GM19468 (cell line): Measurements from ENCODE around the gene ACTA2.

Source experiments
- ATAC-seq: cut with Tn5 transposase; IDR thresholded peaks from one replicate; pipeline ENCODE4 v1.9.1; 2021; ENCODE audit warnings: mild to moderate bottlenecking, moderate library complexity, moderate number of reproducible peaks; ENCODE audit not compliant: unreplicated experiment; ENCODE audit errors: extremely low read depth

ACTA2 gene

DNA sequence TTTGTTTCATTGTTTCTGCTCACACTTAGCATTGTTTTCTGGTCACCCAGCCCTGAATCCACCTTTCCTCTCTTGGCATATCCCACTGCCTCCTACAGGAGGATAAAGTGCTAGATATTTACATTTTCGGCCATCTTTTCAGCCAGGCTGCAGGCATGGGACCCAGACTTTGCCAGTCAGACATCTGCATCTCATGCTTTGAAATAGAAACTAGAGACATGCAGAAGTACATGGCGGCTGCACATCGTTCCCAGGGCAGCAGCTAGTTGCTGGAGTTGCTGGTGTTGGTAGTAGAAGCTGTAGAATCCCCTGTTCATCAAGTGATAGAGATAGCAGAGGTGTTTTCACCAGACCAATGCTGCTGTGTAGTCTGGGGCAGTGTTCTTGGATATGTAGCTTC, 53.8 kb downstream of the ACTA2 start:
- ATAC-seq, result no peak

DNA sequence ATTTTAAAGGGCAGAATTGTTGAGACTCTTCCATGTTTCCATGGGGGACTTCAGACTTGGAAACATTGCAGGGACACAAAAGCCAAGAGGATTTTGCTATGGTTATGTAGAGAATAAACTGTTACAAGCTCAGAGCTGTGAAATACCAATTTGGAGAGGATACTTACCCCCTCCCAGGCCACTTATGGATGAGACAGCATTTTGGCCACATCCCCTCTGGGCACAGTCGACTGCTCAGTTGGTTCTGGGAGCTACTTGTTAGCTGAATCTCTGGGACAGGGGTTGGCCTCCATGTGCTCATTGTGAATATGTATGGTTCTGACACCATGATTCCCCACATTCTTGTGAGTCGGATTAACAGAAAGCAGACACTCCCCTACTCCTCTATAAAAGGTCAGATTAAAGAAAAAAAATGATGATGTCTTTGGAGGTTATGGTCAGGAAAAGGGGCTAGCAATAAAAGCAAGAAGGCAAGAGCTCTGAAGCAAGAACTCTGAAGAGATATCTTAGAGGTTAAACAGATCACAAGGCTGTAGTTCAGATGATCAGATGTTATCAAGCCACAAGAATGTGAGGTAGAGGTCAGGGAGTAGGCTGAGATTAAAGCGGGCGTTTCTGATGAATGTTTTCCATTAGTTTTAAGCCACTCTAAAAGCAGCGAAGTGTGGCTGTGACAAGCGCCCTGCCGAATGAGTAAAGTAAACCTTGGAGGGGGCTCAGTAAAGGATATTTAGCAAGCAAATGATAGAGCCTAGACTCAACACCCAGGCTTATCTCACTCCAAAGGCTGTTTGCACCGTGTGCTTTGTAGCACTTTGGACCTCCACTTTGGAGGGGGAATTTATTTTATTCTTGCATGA, 55.3 kb downstream of the ACTA2 start:
- no peak for ATAC-seq

DNA sequence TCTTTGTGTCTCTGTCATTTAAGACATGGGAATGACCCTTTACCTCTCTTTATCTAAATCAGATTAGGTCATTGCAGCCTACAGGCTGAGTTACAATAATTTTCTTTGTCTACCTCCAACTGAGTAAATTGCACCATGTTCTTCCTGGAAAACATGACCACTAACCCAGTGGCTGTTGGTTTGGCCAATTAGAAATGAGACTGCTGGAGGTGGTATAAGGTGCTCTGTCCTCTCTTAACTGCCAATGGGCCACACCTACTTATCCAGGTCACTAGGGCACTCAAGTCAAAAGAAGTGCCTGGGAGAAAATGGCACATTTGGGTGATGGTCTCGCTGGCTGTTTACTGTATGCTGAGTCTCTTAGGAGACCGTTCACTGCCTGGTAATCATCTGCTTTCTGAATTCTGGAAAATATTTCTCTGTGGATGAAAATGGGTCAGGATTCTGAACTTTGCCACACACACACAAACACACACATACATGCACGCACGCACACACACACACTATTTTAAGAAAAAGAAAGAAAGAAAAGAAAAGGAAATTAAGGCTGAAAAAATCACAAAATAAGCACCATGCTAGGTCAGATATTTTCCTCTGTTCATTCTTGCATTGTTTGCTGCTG, 56.1 kb downstream of the ACTA2 start:
- ATAC-seq, result no peak

DNA sequence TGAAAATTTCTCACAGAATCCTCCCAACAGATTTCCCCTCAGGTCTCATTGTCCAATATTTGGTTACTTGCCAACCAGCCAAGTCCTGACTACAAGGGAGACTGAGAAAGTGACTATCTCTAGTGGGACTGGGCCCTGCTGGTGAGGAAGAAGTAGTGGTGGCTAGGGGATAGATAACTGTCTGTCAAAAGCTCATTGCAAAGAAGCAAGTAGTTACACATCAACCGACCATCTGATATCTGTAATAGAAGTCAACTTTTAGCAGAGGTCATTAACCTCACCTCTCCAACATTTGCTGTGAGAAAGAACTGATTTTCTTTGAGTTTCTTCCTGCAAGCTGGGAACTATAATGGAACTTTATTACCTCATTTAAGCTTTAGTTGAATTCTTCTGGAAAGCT, 57.3 kb downstream of the ACTA2 start:
- ATAC-seq, result no peak

DNA sequence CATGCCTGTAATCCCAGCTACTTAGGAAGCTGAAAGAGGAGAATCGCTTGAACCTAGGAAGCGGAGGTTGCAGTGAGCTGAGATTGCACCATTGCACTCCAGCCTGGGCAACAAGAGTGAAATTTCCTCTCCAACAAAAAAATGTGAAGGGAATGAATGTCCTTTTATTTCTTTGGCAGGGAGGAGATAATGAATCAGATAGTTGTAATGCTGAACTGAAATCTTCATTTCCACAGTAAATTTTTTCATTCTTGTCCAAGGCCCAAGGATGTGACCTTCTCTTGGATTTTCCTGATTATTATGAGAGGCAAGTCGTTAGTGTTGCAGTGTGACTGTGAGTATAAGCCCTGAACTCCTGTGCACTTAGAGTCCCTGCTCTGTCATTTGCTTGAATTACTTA, 59.0 kb downstream of the ACTA2 start:
- ATAC-seq, result no peak

DNA sequence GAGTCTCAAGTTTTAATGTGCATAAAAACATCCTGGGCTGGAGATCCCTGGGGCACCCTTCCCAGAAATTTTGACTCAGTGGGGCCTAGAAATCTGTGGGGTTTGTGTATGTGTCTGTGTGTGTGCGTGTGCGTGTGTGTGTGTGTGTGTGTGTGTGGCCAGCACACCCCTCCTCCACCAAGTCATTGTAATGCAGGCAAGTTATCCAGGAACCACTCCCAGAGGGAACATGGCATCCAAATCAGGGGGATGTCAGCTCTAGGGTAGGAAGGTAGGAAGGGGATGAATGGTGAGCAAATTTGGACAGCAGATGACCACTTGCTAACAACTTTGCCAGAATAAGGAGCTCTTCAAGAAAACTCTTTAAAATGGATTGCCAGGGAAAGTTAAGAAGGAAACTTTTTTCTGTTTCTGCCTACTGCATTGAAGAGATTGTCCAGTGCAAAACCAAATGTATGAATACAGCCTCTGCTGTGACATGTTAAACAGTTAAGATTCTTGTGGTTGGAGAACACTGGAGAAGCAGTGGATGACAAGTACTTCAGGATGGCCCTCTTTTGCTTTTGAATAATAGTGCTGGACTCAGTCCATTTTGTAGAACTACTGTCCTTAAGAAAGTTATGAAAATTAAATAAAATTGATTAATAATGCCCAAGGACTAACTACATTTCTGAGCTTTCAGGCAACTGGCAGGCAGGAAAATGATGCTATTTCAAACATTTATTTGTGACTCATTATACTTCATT, 60.2 kb downstream of the ACTA2 start:
- ATAC-seq, result no peak

DNA sequence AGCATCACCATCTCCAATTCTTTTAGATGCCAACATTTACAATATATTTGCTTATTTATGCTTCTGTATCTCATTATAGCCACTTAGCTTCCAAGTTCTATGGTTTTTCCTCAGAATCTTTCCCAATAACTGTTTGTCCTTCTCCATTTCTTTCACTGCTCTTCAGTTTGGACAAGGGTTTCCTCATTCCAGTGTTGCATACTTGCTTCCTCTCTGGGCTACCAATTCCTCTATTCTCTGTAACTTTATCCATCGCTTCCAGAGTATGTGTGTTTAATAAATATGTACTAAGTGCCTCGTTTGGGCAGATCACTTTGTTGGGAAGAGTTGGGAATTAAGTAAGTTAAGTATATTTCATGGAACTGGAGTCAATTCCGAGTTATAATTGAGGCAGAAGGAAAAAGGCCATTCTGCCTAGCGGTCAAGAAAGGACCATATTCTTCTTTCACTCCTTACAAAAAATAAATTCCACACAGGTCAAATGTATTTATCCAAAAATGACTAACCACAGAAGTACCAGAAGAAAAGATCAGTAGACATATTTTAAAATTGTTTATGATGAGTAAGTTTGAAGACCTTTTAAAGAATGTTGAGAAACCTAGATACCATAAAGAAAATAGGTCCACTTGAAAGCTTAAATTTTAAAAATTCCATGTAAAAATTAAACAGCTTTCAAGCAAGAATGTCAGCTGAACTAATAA, 61.7 kb downstream of the ACTA2 start:
- no peak for ATAC-seq

DNA sequence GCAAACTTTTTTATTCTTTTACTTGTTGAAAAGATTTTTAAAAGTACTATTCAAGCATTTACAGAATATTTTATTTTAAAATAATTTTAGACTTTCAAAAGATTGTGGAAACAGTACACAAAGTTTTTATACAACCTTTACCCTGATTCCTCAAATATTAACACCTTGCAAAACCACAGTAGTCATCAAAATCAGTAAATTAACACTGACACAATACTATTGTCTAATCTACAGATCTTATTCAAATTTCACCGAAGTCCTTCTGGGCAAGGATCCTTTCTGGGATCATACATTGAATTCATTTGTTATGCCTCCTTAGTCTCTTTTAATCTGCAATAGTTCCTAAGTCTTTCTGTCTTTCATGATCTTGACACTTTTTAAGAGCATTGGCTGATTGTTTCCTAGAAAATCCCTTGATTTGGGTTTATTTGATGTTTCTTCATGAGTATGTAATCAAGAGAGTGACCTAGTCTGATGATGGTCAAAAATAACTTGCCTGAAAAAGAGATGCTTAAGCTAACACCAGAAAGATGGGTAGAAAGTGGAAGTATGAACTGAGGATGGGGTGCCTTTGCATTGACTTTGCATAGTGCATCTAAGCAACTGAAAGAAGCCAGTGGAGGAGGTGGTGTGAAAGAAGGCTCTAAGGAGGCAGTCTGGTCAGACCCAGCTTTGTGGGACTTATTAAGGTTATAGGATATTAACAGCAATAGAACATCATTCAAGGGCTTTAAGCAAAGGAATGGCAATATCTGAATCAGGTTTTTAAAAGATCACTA, 62.8 kb downstream of the ACTA2 start:
- ATAC-seq, result peak; percentile 22

DNA sequence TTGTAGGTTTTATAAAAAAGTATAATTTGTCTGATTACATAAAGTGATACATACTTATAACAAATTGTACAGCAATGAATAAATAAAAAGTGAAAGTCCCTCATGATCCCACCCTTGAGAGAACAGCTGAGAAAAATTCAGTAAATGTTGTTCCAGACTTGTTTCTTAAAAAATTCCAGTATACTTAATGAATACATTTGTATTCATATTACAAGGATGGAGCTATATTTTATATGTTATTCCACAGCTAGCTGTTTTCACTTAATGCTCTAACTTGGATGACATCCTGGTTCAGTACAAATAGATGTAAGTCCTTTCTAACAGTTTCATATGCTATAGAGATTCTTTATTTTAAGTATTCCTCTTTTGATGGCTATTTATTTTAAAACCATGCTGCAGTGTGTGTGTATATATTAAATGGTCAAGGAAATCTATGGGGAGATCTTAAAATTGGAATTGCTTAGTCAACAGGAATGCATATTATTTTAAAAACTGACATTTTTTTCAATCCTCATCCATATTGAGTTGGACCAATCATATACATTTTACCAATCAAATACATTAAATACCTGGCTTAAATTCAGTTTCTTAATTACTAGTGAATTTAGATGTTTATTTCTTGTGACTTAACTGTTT, 63.6 kb downstream of the ACTA2 start:
- no peak for ATAC-seq

DNA sequence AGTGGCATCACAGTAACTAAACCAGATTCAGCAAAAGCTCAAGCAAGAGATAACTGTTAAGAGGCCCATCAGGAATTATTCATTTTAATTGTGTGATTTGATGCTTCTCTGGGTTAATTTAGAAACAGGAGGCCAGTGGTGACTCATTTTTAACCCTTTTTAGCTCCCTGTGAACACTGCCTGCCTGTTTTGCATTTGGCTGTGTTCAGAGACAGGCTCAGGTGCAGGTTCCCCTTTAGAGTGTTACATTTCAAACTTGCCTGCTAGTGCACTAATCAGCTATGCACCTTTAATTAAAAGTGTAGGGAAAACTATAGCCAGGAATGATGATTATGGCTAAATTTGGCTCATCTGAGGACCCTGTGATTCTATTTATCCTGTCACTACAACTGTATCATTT, 66.0 kb downstream of the ACTA2 start:
- ATAC-seq, result peak; percentile 33
